GM12874 (cell line): Measurements from ENCODE around the gene PIK3R3.

Source experiments
- CTCF ChIP-seq: IDR thresholded peaks from 2 replicates; pipeline ENCODE4 v1.5.1; 2011; ENCODE audit warnings: low read depth, mild to moderate bottlenecking, control low read depth, low read length, moderate library complexity; ENCODE audit not compliant: insufficient read depth

Gene PIK3R3

GRCh38 chr1:46084553-46085451, 47.6 kb downstream of the PIK3R3 start:
- TF ChIP-seq CTCF = no peak

GRCh38 chr1:46083579-46083978, 48.9 kb downstream of the PIK3R3 start:
- no peak for TF ChIP-seq CTCF

GRCh38 chr1:46081619-46082018, 50.8 kb downstream of the PIK3R3 start:
- TF ChIP-seq CTCF = no peak

- TF ChIP-seq CTCF = no peak
These were observed 51.2 kb downstream of the PIK3R3 start for GRCh38 chr1:46081206-46081605.

GRCh38 chr1:46080257-46080656, 52.2 kb downstream of the PIK3R3 start:
- no peak for TF ChIP-seq CTCF

- TF ChIP-seq CTCF = no peak
These were observed 54.8 kb downstream of the PIK3R3 start for GRCh38 chr1:46077644-46078043.

GRCh38 chr1:46076343-46076742, 56.1 kb downstream of the PIK3R3 start:
- TF ChIP-seq CTCF = no peak
